ENCODE results near the gene AKAP6.
"Not testable (repeated sequence)": the region's sequence is repeated elsewhere in the genome, so short reads cannot be mapped to it uniquely, and the experiment has no call there.

The AKAP6 gene

DNA sequence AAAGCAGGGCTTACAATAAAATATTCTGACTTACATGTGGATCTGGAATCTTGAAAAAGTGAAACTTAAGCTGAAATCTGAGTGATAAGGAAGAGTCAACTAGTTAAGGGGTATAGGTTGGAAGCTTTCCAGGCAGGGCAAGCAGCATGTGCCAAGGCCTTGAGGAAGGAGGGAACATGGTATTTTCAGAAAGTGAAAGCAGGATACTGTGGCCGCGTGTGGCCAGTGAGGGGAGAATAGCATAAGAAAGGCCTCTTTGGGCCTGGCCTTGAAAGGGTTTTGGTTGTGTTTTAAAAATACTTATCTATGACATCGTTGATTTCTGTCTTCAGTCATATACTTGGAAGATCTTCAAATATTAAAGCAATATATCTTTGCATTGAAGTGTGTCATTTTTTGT lies 213.4 kb downstream of the AKAP6 start:
- no peak for DNase-seq (ENCODE audit: low spot score)

- no peak for DNase-seq (ENCODE audit: low spot score)
Measured at GRCh38 chr14:32545095-32545494, 216.0 kb downstream of the AKAP6 start.

GRCh38 chr14:32545506-32546210 lies 216.6 kb downstream of the AKAP6 start:
- no peak for DNase-seq (ENCODE audit: low spot score)

GRCh38 chr14:32546246-32546645 lies 217.1 kb downstream of the AKAP6 start:
- no peak for DNase-seq (ENCODE audit: low spot score)

DNA sequence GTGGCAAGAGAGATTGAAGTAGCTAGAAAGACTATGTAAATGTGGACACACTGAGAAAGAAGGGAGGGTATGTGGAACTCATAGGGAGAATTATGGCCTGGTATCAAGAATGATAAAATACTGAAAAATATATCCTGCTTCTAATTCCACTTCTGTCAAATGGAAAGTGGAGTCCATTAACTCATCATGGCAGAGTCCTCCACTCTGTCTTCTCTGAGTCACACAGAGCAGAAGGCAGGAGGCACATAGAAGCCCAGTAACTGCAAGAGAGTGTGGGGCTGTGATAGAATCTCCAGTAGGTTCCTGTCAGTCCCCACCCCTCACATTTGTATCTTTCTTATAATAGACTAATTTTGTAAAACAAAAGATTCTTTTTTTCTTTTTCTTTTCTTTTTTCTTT lies 223.7 kb downstream of the AKAP6 start:
- DNase-seq (ENCODE audit: low spot score), result no peak

GRCh38 chr14:32559048-32559447 lies 229.9 kb downstream of the AKAP6 start:
- peak; percentile 54 for DNase-seq (ENCODE audit: low spot score)

DNA sequence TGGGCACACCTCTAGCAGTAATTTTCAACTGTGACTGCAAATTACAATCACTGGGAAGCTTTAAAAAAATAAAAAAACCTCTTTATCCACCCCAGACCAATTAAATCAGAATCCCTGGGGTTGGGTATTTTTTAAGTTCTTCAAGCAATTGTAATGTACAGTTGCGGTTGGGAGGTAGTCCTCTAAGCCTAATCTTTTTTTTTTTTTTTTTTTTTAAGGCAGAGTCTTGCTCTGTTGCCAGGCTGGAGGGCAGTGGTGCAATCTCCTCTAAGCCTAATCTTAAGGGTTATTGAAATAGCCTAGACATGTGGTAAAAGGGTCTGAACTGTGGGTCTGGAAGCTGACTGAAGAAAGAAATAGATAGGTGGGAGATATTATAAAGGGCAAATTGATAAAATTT lies 230.5 kb downstream of the AKAP6 start:
- no peak for DNase-seq (ENCODE audit: low spot score)

- peak; percentile 78 for DNase-seq (ENCODE audit: low spot score)
Measured at GRCh38 chr14:32560209-32560857, 231.2 kb downstream of the AKAP6 start.

GRCh38 chr14:32561520-32561919 lies 232.4 kb downstream of the AKAP6 start:
- peak; percentile 59 for DNase-seq (ENCODE audit: low spot score)

- peak; percentile 33 for DNase-seq (ENCODE audit: low spot score)
Measured at GRCh38 chr14:32564596-32564995, 235.5 kb downstream of the AKAP6 start.

DNA sequence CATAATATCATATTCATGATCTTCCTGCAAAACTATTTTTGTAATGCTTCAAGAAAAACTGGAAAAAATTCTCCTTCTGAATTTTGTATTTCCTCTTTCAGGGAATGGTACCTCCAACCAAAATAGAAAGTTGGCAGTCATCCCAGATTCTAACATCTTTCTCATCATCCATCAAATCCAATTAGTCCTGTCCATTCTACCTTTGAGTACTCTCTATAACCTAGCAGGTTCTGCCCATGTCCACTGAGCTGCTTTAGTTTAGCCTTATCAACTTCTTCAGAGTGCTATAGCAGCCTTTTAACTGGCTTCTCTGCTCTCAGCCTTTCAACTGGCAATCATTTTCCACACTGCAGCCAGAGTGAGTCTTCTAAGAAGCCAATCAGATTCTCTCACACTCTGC lies 236.2 kb downstream of the AKAP6 start:
- DNase-seq (ENCODE audit: low spot score), result no peak

GRCh38 chr14:32567543-32568384 lies 238.7 kb downstream of the AKAP6 start:
- no peak for DNase-seq (ENCODE audit: low spot score)

DNA sequence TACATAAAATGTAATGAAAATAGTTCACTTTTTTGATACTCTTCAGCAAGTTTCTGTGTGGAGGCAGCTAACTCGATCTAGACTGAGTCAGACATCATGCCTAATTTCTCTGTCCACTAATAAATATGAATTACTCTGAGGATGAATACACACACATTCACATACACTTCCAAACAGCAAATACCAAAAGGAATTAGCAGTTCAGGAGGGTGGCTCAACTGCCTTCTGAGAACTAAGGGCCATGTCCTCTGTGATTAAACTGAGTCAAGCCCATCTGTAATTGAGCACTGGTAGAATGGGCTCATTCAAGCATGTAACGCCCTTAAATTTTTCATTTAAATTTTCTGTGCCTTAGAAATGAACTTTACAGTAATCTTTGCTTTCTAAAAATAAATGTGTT lies 242.5 kb downstream of the AKAP6 start:
- no peak for DNase-seq (ENCODE audit: low spot score)

GRCh38 chr14:32571995-32572866 lies 243.1 kb downstream of the AKAP6 start:
- DNase-seq (ENCODE audit: low spot score), result no peak

- no peak for DNase-seq (ENCODE audit: low spot score)
Measured at GRCh38 chr14:32572867-32573150, 243.7 kb downstream of the AKAP6 start.

- DNase-seq (ENCODE audit: low spot score), result no peak
Measured at GRCh38 chr14:32574269-32574668, 245.2 kb downstream of the AKAP6 start.

GRCh38 chr14:32576088-32576795 lies 247.1 kb downstream of the AKAP6 start:
- DNase-seq (ENCODE audit: low spot score), result peak; percentile 60

DNA sequence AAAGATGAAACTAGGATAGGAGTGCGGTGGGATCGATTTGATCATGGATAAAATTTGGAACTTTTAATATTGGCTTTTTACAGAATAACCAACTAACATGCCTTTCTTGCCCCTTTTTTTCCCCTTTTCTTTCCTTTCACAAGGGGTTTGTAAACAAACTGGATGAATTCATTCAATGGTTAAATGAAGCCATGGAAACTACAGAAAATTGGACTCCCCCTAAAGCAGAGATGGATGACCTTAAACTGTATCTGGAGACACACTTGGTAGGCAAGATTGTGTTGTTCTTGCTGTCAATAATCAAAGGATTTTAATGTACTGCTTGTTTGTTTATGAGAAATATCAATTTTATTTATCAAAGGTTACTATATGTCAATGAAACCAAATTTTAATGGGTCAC lies 247.9 kb downstream of the AKAP6 start:
- no peak for DNase-seq (ENCODE audit: low spot score)

DNA sequence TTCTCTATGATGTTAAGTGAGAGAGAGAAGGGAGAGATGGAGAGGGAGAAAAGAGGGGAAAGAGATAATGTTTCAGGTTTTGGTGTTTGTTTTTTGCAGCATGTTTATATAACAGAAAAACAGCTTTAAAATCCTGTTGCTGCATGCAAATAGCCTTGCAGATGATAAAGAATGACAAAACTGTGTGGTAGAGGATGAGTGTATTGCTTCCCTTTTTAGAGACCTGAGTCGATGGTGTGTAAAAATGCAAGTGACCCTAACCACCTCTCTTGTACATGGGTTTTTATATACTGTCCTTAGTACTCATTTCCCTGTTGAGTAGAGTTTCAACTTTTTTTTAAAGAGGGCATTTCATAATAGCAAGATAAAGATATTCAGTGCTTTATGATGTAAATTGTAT lies 249.1 kb downstream of the AKAP6 start:
- no peak for DNase-seq (ENCODE audit: low spot score)

- DNase-seq (ENCODE audit: low spot score), result not testable (repeated sequence)
Measured at GRCh38 chr14:32583427-32583826, 254.3 kb downstream of the AKAP6 start.

DNA sequence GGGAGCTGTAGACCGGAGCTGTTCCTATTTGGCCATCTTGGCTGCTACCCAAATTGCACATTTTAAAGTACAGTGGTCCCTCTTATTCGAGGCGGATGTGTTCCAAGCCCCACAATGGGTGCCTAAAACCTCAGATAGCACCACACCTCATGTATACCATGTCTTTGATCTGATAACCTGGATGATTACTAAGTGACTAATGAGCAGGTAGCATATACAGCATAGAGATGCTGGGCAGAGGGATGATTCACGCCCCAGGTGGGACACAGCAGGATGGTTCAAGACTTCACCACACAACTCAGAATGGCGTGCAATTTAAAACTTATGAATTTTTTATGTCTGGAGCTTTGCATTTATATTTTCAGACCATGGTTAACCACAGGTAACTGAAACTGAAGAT lies 255.0 kb downstream of the AKAP6 start:
- DNase-seq (ENCODE audit: low spot score), result no peak

- no peak for DNase-seq (ENCODE audit: low spot score)
Measured at GRCh38 chr14:32587461-32587860, 258.4 kb downstream of the AKAP6 start.

Measured in kidney tubule cell (primary cell).